Central memory CD4-positive, alpha-beta T cell (primary cell): Measurements from ENCODE around the gene SLC6A6.

Source experiments
- DNase-seq: peaks from one replicate; pipeline ENCODE4 v3.0.0; 2022

Gene SLC6A6

GRCh38 chr3:14372587-14372986 lies 29.8 kb upstream of the SLC6A6 start:
- DNase-seq: no peak

DNA sequence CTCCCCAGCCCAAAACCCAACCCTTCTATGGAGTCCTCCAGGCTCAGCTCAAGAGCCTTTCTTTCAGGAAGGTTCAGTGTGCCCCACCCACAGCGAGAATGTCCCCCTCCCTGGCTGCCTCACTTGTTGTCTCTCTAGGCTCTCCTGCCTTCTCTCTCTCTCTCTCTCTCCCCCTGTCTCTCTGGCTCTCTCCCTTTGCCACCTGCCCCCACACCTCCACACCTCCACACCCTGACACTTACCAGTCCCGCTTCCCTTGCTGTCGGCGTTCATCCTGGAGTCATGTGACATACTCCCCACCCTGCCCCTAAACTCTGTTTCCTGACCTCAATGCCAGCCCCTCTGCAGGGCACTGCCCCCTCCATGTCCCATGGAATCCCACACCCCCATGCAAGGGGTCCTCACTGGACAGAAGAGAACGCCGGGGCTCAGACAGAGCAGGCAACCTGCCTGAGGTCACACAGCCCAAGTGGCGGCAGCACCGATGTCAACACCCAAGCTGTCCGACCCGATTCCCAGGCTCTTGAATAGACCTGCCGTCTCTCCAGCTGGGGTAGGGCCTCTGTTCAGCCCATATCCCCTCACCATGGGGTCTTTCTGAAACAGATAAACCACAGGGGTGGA lies 28.5 kb upstream of the SLC6A6 start:
- DNase-seq: no peak

DNA sequence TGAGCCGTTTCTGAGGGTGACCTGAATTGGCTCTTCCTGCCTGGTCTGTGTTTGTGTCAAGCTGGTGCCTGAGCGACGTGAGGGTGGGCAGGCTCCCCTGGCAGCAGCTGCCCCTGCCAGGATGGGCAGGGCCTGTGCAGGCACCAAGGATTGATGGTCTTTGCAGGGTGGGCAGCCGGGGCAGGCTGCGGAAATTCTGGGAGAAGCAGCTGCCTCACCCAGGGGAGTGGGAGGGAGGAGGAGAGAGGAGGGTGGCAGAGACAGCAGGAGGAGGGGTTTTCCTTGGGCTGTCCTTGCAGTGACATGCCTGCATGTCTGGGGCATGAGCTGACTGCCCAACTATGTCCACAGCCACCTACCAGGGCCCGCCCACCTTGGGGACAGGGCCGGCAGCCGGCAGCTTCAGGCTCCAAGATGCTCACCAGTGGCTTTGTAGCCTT lies 27.9 kb upstream of the SLC6A6 start:
- DNase-seq: no peak

DNA sequence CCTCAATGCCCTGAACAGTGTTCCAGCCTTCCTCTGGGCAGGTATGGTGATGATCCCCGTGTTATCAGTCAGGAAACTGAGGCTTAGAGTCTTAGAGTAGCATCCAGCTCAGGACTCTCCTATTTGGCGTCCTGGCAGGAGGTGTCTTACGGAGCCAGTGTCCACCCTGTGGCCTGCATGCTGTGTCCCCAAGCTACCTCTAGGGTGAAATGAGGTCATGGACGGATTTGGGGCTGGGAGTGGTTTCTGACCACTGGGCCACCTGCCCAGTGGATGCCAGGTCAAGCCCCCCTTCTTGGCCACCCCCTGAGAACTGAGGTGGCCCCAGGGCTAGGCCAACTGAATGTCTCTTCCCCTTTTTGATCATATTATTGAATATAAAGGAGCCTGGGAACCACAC lies 27.2 kb upstream of the SLC6A6 start:
- no peak for DNase-seq

GRCh38 chr3:14376348-14377043 lies 25.9 kb upstream of the SLC6A6 start:
- DNase-seq: no peak

GRCh38 chr3:14377044-14377837 lies 25.2 kb upstream of the SLC6A6 start:
- no peak for DNase-seq

- peak; percentile 6 for DNase-seq
Observed at GRCh38 chr3:14377838-14378169, 24.6 kb upstream of the SLC6A6 start.

- DNase-seq: no peak
Observed at GRCh38 chr3:14378415-14378814, 24.0 kb upstream of the SLC6A6 start.

- DNase-seq: no peak
Observed at GRCh38 chr3:14379843-14380242, 22.6 kb upstream of the SLC6A6 start.

DNA sequence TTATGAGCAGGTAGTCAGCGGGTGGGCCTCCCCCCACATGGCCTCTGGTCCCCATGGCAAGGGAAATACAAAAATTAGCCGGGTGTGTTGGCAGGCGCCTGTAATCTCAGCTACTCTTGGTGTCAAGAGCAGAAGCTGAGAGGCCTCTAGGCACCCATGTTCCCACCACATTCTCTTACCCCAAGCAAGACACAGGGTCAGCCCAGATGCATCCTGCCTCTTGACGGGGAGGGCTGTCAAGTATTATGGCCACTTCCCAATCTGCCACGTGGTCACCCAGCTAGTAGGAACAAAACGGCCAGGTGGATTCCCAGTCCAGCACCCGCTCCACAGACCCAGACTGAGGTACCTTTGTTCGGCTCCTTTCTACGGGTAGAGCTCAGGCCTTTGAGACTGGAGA lies 16.2 kb upstream of the SLC6A6 start:
- no peak for DNase-seq

- DNase-seq: no peak
Observed at GRCh38 chr3:14388201-14388600, 14.2 kb upstream of the SLC6A6 start.

- DNase-seq: no peak
Observed at GRCh38 chr3:14389166-14389606, 13.2 kb upstream of the SLC6A6 start.

- DNase-seq: no peak
Observed at GRCh38 chr3:14389716-14390115, 12.7 kb upstream of the SLC6A6 start.

- DNase-seq: no peak
Observed at GRCh38 chr3:14391033-14391432, 11.4 kb upstream of the SLC6A6 start.

- no peak for DNase-seq
Observed at GRCh38 chr3:14392231-14392630, 10.2 kb upstream of the SLC6A6 start.

DNA sequence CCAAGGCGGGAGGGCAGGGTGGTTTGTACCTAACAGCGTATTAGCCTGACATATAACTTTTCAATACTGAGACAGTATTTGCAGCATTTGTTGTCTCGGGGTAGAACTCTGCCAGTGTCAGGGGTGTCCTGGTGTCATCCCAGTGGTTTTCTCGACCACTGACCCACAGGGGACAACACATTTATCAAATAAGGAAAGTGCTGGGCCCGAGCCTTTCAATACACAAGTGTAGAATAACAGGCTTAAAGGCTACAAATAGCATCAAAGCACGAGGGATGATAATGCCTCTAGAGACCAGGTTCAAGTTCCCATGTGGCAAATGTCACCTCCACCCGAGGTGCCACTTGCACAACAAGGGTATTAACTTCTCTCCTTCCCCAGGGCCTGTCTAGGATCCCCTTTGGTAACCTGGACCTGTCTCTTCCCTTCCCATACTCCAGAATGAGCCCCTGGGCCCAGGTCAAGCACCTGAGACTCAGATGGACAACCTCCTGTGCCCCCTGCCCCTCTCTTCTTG lies 9.5 kb upstream of the SLC6A6 start:
- no peak for DNase-seq

- DNase-seq: no peak
Observed at GRCh38 chr3:14393440-14394106, 8.8 kb upstream of the SLC6A6 start.

DNA sequence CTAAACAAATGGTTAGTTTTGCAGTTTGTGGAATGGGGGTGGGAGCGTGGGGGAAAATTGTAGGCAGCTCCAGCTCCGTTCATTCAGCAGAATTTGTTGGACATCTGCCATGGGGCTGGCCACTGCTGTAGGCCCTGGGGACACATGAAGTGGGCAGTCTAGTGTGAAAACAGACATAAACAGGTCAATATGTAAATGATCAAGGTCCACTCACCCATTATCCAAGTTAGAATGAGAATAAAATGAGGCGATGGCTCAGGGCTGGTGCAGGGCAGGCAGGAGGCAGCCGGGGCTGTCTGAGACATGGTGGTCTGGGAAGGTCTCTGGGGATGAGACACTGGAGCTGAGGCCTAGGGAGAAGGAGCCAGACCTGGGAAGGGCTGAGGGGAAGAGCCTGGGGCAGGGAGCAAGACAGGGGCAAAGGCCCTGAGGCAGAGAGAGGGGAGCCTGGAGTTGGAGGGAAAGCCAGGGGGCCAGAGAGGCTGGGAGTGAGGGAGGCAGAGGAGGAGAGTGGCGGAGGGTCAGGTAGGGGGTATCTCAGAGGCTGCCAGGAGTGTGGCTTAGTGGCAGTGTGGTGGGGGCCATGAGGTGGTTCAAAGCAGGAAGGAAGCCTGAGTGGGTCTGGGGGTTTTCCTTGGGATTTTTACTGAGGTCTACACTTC lies 6.2 kb upstream of the SLC6A6 start:
- DNase-seq: no peak

DNA sequence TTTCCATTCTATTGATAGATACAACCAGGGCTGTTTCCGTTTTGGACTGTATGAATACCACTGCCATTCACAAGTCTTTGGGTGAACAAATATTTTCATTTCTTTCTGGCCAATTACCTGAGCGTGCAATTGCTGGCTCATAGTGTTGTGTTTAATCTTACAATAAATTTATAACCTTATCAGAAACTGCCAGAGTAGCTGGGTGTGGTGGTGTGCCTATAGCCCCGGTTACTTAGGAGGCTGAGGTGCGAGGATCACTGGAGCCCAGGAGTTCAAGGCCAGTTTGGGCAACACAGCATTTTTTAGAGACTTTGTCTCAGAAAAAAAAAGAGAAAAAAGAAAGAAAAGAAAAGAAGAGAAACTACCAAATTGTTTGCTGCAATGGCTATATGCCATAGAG lies 5.4 kb upstream of the SLC6A6 start:
- no peak for DNase-seq

DNA sequence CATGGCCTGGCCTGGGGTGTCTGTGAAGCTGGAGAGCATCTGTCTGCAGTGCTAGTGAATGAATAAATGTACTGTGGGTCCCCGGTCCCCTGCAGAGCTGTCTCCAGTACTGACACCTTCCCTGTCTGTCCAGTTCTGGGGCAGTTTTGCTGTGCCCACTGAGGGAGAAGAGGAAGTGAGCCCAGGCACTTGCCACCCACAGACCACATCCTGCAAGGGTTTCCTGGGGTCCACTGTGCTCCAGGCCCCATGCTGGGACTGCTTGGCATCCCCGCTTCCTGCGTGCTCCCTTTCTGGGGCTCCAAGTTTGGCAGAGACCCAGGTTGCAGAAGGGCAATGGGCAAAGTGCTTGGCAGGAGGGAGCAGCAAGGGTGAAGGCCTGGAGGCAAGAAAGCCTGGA lies 4.9 kb upstream of the SLC6A6 start:
- DNase-seq: no peak

DNA sequence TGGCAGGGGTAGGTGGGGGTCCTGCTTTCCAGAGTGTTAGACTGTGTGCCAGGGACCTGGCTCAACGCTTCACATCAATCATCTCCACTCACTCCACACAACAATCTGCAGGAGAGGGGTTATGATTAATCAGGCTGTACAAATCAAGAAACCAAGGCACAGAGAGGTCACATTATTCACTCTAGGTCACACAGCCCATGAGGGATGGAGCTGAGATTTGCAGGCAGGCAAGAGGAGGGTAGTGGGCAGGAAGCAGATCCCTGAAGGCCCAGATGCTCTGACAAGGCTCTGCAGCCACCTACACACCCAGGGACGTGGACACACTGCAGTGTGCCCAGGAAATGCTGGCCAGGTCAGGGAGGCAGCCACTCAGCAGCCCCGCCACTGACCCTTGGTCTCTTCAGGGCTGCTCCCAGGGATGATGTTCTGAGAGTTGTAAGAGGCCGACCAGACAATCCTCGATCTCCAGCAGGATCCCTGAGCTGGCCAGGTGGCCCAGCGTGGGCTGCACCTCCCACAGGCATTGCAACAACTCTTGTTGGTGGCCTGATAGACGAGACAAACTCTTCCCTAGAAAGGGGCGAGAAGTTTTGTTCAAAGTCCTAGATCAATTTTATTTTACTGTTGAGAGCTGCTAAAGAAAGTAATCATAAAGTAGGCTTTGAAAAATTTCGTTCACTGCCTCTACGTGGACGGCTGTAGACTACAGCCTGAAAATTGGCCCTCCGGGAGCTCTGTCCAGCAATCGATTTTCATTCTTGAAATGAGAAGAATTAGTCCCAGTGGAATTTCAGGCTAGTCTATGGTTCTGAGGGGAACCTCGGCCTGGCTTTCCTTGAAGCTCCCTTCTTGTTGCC lies 4.2 kb upstream of the SLC6A6 start:
- DNase-seq: no peak

DNA sequence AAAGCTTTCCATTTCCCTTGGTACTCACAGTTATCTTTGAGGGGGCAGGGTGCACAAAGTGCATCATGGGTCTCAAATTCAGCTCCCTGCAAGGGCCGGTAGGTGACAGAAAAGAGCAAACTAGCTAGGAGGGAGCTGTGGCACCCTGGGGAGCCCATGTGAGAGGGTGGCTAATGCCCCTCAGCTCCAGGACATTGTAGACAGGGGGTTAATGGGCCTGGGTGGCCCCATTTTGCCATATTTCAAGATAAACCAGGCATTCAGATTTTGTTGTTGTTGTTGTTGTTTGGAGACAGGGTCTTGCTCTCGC lies 3.7 kb upstream of the SLC6A6 start:
- no peak for DNase-seq
